Neural cell (in vitro differentiated cells): Measurements from ENCODE around the gene SESN2.

Experiments used
- EZH2 ChIP-seq: fragments of 200-600, 300-800 bp; shearing (Covaris generic), sonication (generic); IDR thresholded peaks from 2 replicates; pipeline ENCODE4 v1.6.1; 2014; ENCODE audit warnings: antibody characterized with exemption, low read length, borderline replicate concordance, mild to moderate bottlenecking; ENCODE audit not compliant: insufficient read depth, poor library complexity, severe bottlenecking
- SMC3 ChIP-seq: fragments of 450-650 bp; conservative IDR thresholded peaks from 2 replicates; pipeline ENCODE4 v1.6.1; 2014; ENCODE audit warnings: antibody characterized with exemption, mild to moderate bottlenecking, moderate library complexity; ENCODE audit not compliant: poor library complexity

DNA sequence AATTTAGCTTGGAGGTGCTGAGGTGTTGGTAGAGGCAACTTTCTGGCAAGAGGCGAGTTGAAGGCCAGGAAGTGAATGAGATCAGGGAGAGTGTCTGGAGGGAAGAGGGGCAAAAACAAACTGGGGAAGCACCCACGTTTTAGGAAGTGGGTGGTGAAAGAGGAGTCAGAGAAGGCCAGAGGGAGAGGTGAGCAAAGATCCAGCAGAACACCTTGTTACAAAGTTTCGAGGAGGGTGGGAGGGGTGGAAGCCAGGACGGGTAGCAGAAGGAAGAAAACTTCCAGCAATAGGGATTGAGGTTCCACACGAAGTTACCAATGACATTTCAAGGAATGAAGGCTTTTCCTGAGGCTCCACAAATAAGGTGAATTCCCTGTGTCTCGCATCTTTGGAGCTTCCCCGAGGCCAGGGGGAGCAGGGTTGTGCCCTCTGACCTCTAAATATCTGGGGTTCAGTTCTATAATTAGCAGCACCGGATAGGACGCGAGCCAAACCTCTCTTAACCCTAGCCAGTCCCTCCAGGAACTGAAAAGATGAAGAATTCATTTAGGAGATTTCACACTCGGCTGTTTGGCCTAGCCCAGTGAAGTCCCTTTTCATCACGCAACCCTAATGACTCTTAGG lies 578 bp upstream of the SESN2 start:
- TF ChIP-seq EZH2 (no peak), SMC3 (no peak)
